ENCODE measurements around the gene ANTXR2. TPM values are rescaled to one million over a fixed set of nuclear protein-coding genes. Genes with fewer than 3 reads are reported as not detected.

ANTXR2 gene
- total and polyA plus RNA-seq, 2 of the 13 experiments (the other 11 are each of a cell fraction or from before 2014, with no cell fraction given) = 4.6 to 14.5 TPM

GRCh38 chr4:80116516-80116915, 43.5 kb upstream of the ANTXR2 start:
- no TSS peak for BruUV-seq (replicated peaks)
- Histone ChIP-seq H2AFZ (ENCODE audit: low read length) (no peak overlapping the region), H3K4me3 (replicated peaks in 1 of 3; ENCODE audit: insufficient read depth in 1 of 3, low read depth in 2 of 3, low read length in 3 of 3) (no peak overlapping the region), H4K20me1 (ENCODE audit: insufficient read depth, low read length) (no peaks in the 10 kb centered on the region), H3K79me2 (ENCODE audit: insufficient read depth, low read length) (no peaks in the 10 kb centered on the region), H3K27ac (ENCODE audit: extremely low read length, insufficient read depth, low read length) (no peak overlapping the region), H3K4me1 (ENCODE audit: insufficient read depth, low read length) (no peaks in the 10 kb centered on the region), H3K9ac (ENCODE audit: insufficient read depth, low read depth, low read length) (no peak overlapping the region), H3K9me3 (ENCODE audit: low read length) (no peaks in the 10 kb centered on the region), H3K36me3 (replicated peaks in 1 of 2; ENCODE audit: control insufficient read depth in 1 of 2, insufficient read depth in 2 of 2, low read length in 2 of 2) (no peaks in the 10 kb centered on the region), H3K27me3 (ENCODE audit: control insufficient read depth in 1 of 2, insufficient read depth in 2 of 2, low read length in 2 of 2) (no peaks in the 10 kb centered on the region), H3K4me2 (ENCODE audit: low read depth, low read length) (no peak overlapping the region)
- 0% methylated on average over 1 of the region's 1 CpG for WGBS (ENCODE audit: low lambda C conversion rate)
- intact Hi-C loops (cut with micrococcal nuclease; ENCODE audit: unreplicated experiment) (no loop called here), in situ Hi-C loops (cut with HindIII; ENCODE audit: extremely low pct_ligation_motif_present, low pct_unique_long_range_greater_than_20kb) (no loop called here)
- FAIRE-seq = no peak
- ChIA-PET CTCF (ENCODE audit: low intra/inter-chr PET ratio, low total read pairs) (no interaction called here), POLR2A (no interaction called here)
- DNase-seq (ENCODE audit: low spot score) = no peak
- ATAC-seq = no peak
- TF ChIP-seq, protein P1, sequence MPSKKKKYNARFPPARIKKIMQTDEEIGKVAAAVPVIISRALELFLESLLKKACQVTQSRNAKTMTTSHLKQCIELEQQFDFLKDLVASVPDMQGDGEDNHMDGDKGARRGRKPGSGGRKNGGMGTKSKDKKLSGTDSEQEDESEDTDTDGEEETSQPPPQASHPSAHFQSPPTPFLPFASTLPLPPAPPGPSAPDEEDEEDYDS (CRISPR knock-in tag; IDR thresholded peaks at IDR 0.05) = no peak
- no peak for TF ChIP-seq PAF1 (CRISPR knock-in tag; IDR thresholded peaks at IDR 0.05)
- TF ChIP-seq, protein P2, sequence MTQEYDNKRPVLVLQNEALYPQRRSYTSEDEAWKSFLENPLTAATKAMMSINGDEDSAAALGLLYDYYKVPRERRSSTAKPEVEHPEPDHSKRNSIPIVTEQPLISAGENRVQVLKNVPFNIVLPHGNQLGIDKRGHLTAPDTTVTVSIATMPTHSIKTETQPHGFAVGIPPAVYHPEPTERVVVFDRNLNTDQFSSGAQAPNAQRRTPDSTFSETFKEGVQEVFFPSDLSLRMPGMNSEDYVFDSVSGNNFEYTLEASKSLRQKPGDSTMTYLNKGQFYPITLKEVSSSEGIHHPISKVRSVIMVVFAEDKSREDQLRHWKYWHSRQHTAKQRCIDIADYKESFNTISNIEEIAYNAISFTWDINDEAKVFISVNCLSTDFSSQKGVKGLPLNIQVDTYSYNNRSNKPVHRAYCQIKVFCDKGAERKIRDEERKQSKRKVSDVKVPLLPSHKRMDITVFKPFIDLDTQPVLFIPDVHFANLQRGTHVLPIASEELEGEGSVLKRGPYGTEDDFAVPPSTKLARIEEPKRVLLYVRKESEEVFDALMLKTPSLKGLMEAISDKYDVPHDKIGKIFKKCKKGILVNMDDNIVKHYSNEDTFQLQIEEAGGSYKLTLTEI (CRISPR knock-in tag; conservative IDR thresholded peaks at IDR 0.05) = no peak
- TF ChIP-seq ZNF619 (CRISPR knock-in tag; IDR thresholded peaks at IDR 0.05) = no peak
- no peak for TF ChIP-seq ZNF326 (CRISPR knock-in tag; IDR thresholded peaks at IDR 0.05; ENCODE audit: borderline replicate concordance)
- no peak for TF ChIP-seq ZBTB37 (CRISPR knock-in tag; IDR thresholded peaks at IDR 0.05)
- no peak for TF ChIP-seq ZNF484 (CRISPR knock-in tag; IDR thresholded peaks at IDR 0.05; ENCODE audit: borderline replicate concordance, low read depth)
- TF ChIP-seq, protein P3, sequence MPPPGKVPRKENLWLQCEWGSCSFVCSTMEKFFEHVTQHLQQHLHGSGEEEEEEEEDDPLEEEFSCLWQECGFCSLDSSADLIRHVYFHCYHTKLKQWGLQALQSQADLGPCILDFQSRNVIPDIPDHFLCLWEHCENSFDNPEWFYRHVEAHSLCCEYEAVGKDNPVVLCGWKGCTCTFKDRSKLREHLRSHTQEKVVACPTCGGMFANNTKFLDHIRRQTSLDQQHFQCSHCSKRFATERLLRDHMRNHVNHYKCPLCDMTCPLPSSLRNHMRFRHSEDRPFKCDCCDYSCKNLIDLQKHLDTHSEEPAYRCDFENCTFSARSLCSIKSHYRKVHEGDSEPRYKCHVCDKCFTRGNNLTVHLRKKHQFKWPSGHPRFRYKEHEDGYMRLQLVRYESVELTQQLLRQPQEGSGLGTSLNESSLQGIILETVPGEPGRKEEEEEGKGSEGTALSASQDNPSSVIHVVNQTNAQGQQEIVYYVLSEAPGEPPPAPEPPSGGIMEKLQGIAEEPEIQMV (CRISPR knock-in tag; IDR thresholded peaks at IDR 0.05; ENCODE audit: low read depth) = no peak
- no peak for TF ChIP-seq ARID4A (CRISPR knock-in tag; IDR thresholded peaks at IDR 0.05; ENCODE audit: borderline replicate concordance)
- TF ChIP-seq ZNF549 (CRISPR knock-in tag; IDR thresholded peaks at IDR 0.05) = no peak
- TF ChIP-seq, protein P4, sequence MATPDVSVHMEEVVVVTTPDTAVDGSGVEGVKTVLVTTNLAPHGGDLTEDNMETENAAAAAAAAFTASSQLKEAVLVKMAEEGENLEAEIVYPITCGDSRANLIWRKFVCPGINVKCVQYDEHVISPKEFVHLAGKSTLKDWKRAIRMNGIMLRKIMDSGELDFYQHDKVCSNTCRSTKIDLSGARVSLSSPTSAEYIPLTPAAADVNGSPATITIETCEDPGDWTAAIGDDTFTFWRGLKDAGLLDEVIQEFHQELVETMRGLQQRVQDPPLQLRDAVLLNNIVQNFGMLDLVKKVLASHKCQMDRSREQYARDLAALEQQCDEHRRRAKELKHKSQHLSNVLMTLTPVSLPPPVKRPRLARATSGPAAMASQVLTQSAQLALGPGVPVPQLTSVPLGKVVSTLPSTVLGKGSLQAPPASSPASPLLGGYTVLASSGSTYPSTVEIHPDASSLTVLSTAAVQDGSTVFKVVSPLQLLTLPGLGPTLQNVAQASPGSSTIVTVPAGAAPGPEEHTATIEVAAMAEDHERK (CRISPR knock-in tag; IDR thresholded peaks at IDR 0.05; ENCODE audit: low read depth) = no peak
- no peak for TF ChIP-seq GTF2F1 (IDR thresholded peaks at IDR 0.05; ENCODE audit: low read length)
- no peak for TF ChIP-seq ARID2 (CRISPR knock-in tag; IDR thresholded peaks at IDR 0.05; ENCODE audit: borderline replicate concordance)
- TF ChIP-seq BRCA1 (CRISPR knock-in tag; IDR thresholded peaks at IDR 0.05) = no peak

All from HepG2 (cell line).